Measurements from ENCODE around the gene IL15RA. TPM values are rescaled to one million over a fixed set of nuclear protein-coding genes. Genes with fewer than 3 reads are reported as not detected.

IL15RA gene
- total and polyA plus RNA-seq, 2 of the 8 experiments (the other 6 are each of a cell fraction or from before 2014, with no cell fraction given), result 1.3 to 1.4 TPM

GRCh38 chr10:5978230-5978489 lies 817 bp upstream of the IL15RA start:
- Histone ChIP-seq H3K27ac (ENCODE audit: low read depth, low read length) (no peak overlapping the region), H3K27me3 (replicated peaks in 1 of 4; ENCODE audit: control insufficient read depth in 3 of 4, extremely low read depth in 1 of 4, insufficient read depth in 3 of 4, low read length in 3 of 4) (peaks cover 3 to 43% (median 36%) of the 10 kb centered on the region in 4 experiments), H2BK12ac (ENCODE audit: low read depth, low read length) (no peak overlapping the region), H3K9ac (replicated peaks in 1 of 4; ENCODE audit: extremely low read depth in 1 of 4, low read depth in 3 of 4, low read length in 3 of 4) (no peak overlapping the region), H3K4me1 (replicated peaks in 1 of 4; ENCODE audit: control insufficient read depth in 3 of 4, insufficient read depth in 4 of 4, low read length in 3 of 4) (peaks cover 0 to 3% (median 1%) of the 10 kb centered on the region in 4 experiments; a peak in 2 of 7 replicates), H3K36me3 (ENCODE audit: control insufficient read depth in 2 of 4, insufficient read depth in 4 of 4, low read length in 3 of 4) (no peaks in the 10 kb centered on the region), H3K23ac (ENCODE audit: insufficient read length) (no peak overlapping the region), H4K8ac (ENCODE audit: extremely low read depth, insufficient read depth, low read length) (no peak overlapping the region), H3K4me2 (ENCODE audit: insufficient read depth in 1 of 2, low read depth in 2 of 2, low read length in 2 of 2) (peak overlapping the region; percentile 77 to 90), H3K18ac (ENCODE audit: extremely low read depth, low read length) (no peak overlapping the region), H4K20me1 (replicated peaks in 1 of 2; ENCODE audit: control insufficient read depth in 1 of 2, insufficient read depth in 2 of 2, low read length in 2 of 2) (peaks cover 0 to 2% of the 10 kb centered on the region in 2 experiments), H2AK5ac (ENCODE audit: low read depth, low read length) (no peak overlapping the region), H3K9me3 (ENCODE audit: insufficient read depth in 2 of 2, low read depth in 1 of 2, low read length in 1 of 2) (no peaks in the 10 kb centered on the region), H2AFZ (ENCODE audit: low read length) (peak overlapping the region; percentile 80; the same call in 1 of the 2 replicates), H4K91ac (replicated peaks; ENCODE audit: insufficient read length, low read length) (no peak overlapping the region), H2BK5ac (ENCODE audit: low read depth, low read length) (no peak overlapping the region), H2BK120ac (replicated peaks; ENCODE audit: low read depth, low read length) (no peak overlapping the region), H2BK15ac (ENCODE audit: low read length) (no peak overlapping the region), H3K14ac (ENCODE audit: insufficient read length) (no peak overlapping the region), H3K4me3 (ENCODE audit: extremely low read depth in 1 of 4, insufficient read depth in 2 of 4, low read depth in 3 of 4, low read length in 4 of 4) (peak overlapping the region; percentile 75 to 80 (median 79)), H4K5ac (ENCODE audit: insufficient read length, low read depth, low read length) (no peak overlapping the region), H3K79me2 (ENCODE audit: control insufficient read depth in 1 of 2, insufficient read depth in 2 of 2, low read length in 2 of 2) (no peaks in the 10 kb centered on the region), H3K4ac (replicated peaks; ENCODE audit: insufficient read length, low read depth, low read length) (no peak overlapping the region), H3K23me2 (ENCODE audit: low read depth, low read length) (peaks cover 14% of the 10 kb centered on the region), H2BK20ac (ENCODE audit: low read length) (no peak overlapping the region), H3K79me1 (ENCODE audit: low read depth, low read length) (no peaks in the 10 kb centered on the region), H3K56ac (replicated peaks; ENCODE audit: insufficient read length, low read depth, low read length) (no peak overlapping the region)
- ChIA-PET POLR2A (ENCODE audit: partially characterized antibody) (interaction anchor here (2.1 kb wide), 1 partner anchor 225 kb away, joined by 6 read pairs; the partner anchor contains the start of gene PFKFB3), CTCF (ENCODE audit: partially characterized antibody) (interaction anchor here (0.6 to 1.2 kb wide), 2 partner anchors 26 to 224 kb away, joined by 3 to 4 read pairs; partner anchors contain the start of gene PFKFB3)
- no peak for FAIRE-seq
- no peak for DNase-seq (ENCODE audit: low read depth in 1 of 2, low spot score in 2 of 2)
- WGBS, 2 experiments (ENCODE audit: extremely low coverage in 1 of 2, insufficient coverage in 1 of 2, insufficient read length in 1 of 2, insufficient replicate concordance in 2 of 2, low coverage in 1 of 2, low lambda C conversion rate in 2 of 2, missing lambda C conversion rate in 1 of 2), result 17% methylated on average over 6 of the region's 6 CpGs; no CpG with 5 or more reads in 1 of the 2 experiments
- TF ChIP-seq SP4 (IDR thresholded peaks at IDR 0.05; ENCODE audit: low read length) (no peak), JUND (IDR thresholded peaks at IDR 0.05; ENCODE audit: low read length) (no peak), TBP (IDR thresholded peaks at IDR 0.05; ENCODE audit: low read depth, low read length) (no peak), POLR2AphosphoS5 (IDR thresholded peaks at IDR 0.05; ENCODE audit: low read depth, low read length) (no peak), SIX5 (IDR thresholded peaks at IDR 0.05; ENCODE audit: low read depth, low read length) (no peak)
